ENCODE measurements around the gene SLC7A6OS.

DNA sequence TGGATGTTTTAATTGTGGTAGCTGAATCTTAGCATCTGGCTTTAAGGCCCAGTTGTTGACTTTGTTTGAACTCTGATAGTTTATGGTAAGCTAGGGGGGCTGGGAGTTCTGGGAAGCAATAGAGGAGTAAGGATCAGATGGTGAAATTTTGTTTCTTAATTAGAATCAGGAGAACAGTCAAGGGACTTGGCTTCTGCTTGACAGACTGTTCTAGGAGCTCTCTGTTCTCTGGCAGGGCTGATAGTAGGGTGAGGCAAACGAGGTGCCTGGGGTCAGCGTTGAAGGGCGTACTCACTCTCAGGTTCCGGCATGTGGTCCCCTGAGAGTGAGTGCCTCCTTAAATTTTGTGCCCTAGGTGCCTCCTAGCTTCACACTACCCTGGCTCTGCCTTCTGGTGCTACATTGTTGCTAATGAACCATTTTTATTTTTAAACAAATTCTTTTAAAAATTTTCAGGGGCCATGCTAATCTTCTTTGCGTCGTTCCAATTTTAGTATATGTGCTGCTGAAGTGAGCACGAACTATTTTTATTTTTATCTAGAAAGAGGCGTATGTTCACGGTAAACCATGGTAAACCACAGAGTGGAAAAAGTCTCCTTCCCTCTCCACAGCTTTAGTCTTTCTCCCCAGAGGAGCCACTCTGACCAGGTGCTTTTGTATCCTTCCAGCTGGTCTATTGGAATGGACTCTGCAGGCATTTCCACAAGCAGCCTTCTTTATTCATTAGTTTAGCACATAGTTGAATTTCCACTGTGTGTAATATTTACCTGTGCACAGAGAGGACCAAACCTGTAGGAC is 26.7 kb downstream of the SLC7A6OS start:
- TF ChIP-seq, protein P1, sequence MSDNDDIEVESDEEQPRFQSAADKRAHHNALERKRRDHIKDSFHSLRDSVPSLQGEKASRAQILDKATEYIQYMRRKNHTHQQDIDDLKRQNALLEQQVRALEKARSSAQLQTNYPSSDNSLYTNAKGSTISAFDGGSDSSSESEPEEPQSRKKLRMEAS (IDR thresholded peaks at IDR 0.05; ENCODE audit: low read depth, low read length) = no peak
- TF ChIP-seq EGR1 (IDR thresholded peaks at IDR 0.05; ENCODE audit: borderline replicate concordance in 1 of 2, low read depth in 2 of 2, low read length in 2 of 2) (no peak), PKNOX1 (IDR thresholded peaks at IDR 0.05) (no peak), CTCF (IDR thresholded peaks at IDR 0.05 in 2 of 3, conservative IDR thresholded peaks at IDR 0.05 in 1 of 3; ENCODE audit: control insufficient read depth in 2 of 3, extremely low read depth in 1 of 3, insufficient read depth in 1 of 3, low read depth in 3 of 3, low read length in 3 of 3) (no peak), JUNB (IDR thresholded peaks at IDR 0.05) (no peak), POLR2AphosphoS5 (IDR thresholded peaks at IDR 0.05; ENCODE audit: low read length) (no peak), ESRRA (IDR thresholded peaks at IDR 0.05; ENCODE audit: low read length) (no peak), POLR2A (IDR thresholded peaks at IDR 0.05; ENCODE audit: low read depth, low read length) (no peak), CHD4 (IDR thresholded peaks at IDR 0.05) (no peak), RAD51 (IDR thresholded peaks at IDR 0.05) (no peak), RAD21 (IDR thresholded peaks at IDR 0.05; ENCODE audit: insufficient read depth, low read depth, low read length) (no peak)
- TF ChIP-seq, protein P2, sequence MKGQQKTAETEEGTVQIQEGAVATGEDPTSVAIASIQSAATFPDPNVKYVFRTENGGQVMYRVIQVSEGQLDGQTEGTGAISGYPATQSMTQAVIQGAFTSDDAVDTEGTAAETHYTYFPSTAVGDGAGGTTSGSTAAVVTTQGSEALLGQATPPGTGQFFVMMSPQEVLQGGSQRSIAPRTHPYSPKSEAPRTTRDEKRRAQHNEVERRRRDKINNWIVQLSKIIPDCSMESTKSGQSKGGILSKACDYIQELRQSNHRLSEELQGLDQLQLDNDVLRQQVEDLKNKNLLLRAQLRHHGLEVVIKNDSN (IDR thresholded peaks at IDR 0.05; ENCODE audit: borderline replicate concordance, extremely low read length, insufficient read depth, low read depth, low read length) = no peak
